GM23338 (cell line): ENCODE data around the gene MYO18B. TPM values are rescaled to one million over a fixed set of nuclear protein-coding genes. Genes with fewer than 3 reads are reported as not detected.

Source experiments
- ATAC-seq: fragments of 200-7000 bp; cut with Tn5 transposase; 3 replicates; pipeline ENCODE4 v1.9.1; 2020
- DNase-seq: peaks from one replicate; pipeline ENCODE4 v3.0.0-alpha.2; 2015; ENCODE audit warnings: low spot score
- H2AFZ ChIP-seq: fragments of 200-600 bp; sonication (generic); 2 replicates; pipeline ENCODE4 v1.8.0; 2016; ENCODE audit warnings: antibody characterized with exemption, mild to moderate bottlenecking, moderate library complexity
- H3F3A ChIP-seq: fragments of 200-600 bp; sonication (generic); replicated peaks from 2 replicates; pipeline ENCODE4 v1.8.0; 2017; ENCODE audit warnings: antibody characterized with exemption, mixed run types, low read depth
- H3K27ac ChIP-seq: fragments of 200-600 bp; sonication (generic); 2 replicates; pipeline ENCODE4 v1.6.1; 2016; ENCODE audit warnings: low read depth
- H3K27me3 ChIP-seq: fragments of 200-600 bp; sonication (generic); 2 replicates; pipeline ENCODE4 v1.8.0; 2016; ENCODE audit warnings: mild to moderate bottlenecking, mixed run types, moderate library complexity; ENCODE audit not compliant: insufficient read depth
- H3K36me3 ChIP-seq: fragments of 200-600 bp; sonication (generic); 2 replicates; pipeline ENCODE4 v1.8.0; 2016; ENCODE audit warnings: mild to moderate bottlenecking; ENCODE audit not compliant: insufficient read depth
- H3K4me1 ChIP-seq: fragments of 200-600 bp; sonication (generic); 2 replicates; pipeline ENCODE4 v1.8.0; 2016; ENCODE audit warnings: mild to moderate bottlenecking, moderate library complexity; ENCODE audit not compliant: insufficient read depth
- H3K4me2 ChIP-seq: fragments of 200-600 bp; sonication (generic); 2 replicates; pipeline ENCODE4 v1.7.1; 2017; ENCODE audit warnings: mixed run types
- H3K4me3 ChIP-seq: fragments of 200-600 bp; sonication (generic); 2 replicates; pipeline ENCODE4 v1.6.1; 2016; ENCODE audit warnings: mixed run types
- H3K79me2 ChIP-seq: fragments of 200-600 bp; sonication (generic); replicated peaks from 2 replicates; pipeline ENCODE4 v1.8.0; 2017; ENCODE audit warnings: mild to moderate bottlenecking; ENCODE audit not compliant: insufficient read depth
- H3K9me2 ChIP-seq: fragments of 200-600 bp; sonication (generic); 2 replicates; pipeline ENCODE4 v1.8.0; 2017; ENCODE audit not compliant: insufficient read depth
- H4K20me1 ChIP-seq: fragments of 200-600 bp; sonication (generic); replicated peaks from 2 replicates; pipeline ENCODE4 v1.8.0; 2017; ENCODE audit warnings: mild to moderate bottlenecking; ENCODE audit not compliant: insufficient read depth
- H3K27ac Mint-ChIP-seq: 2 replicates; pipeline ENCODE4 v1.8.0; 2020; ENCODE audit warnings: inconsistent platforms, mild to moderate bottlenecking, moderate library complexity, mixed read lengths
- H3K27me3 Mint-ChIP-seq: 3 replicates; pipeline ENCODE4 v1.8.0; 2022; ENCODE audit warnings: low read depth, mild to moderate bottlenecking, moderate library complexity, mixed read lengths, inconsistent platforms; ENCODE audit not compliant: insufficient read depth, poor library complexity
- H3K36me3 Mint-ChIP-seq: 3 replicates; pipeline ENCODE4 v1.8.0; 2021; ENCODE audit warnings: low read depth, mild to moderate bottlenecking, inconsistent platforms, moderate library complexity, mixed read lengths
- H3K4me1 Mint-ChIP-seq: 3 replicates; pipeline ENCODE4 v1.8.0; 2020; ENCODE audit warnings: mild to moderate bottlenecking, inconsistent platforms, mixed read lengths
- H3K4me3 Mint-ChIP-seq: 3 replicates; pipeline ENCODE4 v1.8.0; 2021; ENCODE audit warnings: moderate library complexity, mild to moderate bottlenecking, inconsistent platforms, mixed read lengths
- H3K9me3 Mint-ChIP-seq: 3 replicates; pipeline ENCODE4 v1.8.0; 2020; ENCODE audit warnings: moderate library complexity, mild to moderate bottlenecking, inconsistent platforms, mixed read lengths
- CREB1 ChIP-seq: fragments of 250-450 bp; sonication (Bioruptor Pico); IDR thresholded peaks from 2 replicates; pipeline ENCODE4 v1.5.0; 2020; ENCODE audit warnings: low read depth, mild to moderate bottlenecking, moderate library complexity
- CTCF ChIP-seq, 2 experiments: fragments of 200-600 bp in 1 of 2; sonication (generic) in 1 of 2; conservative IDR thresholded peaks; 2 replicates each; pipeline versions ENCODE4 v1.5.1 to v1.6.1; 2016 to 2017; ENCODE audit warnings: antibody characterized with exemption in 2 of 2, low read depth in 2 of 2, mild to moderate bottlenecking in 2 of 2, moderate library complexity in 1 of 2
- EZH2 ChIP-seq: fragments of 200-600 bp; sonication (generic); IDR thresholded peaks from one replicate; pipeline ENCODE4 v1.8.0; 2017; ENCODE audit warnings: antibody characterized with exemption, mild to moderate bottlenecking, low read depth; ENCODE audit not compliant: unreplicated experiment
- JUNB ChIP-seq: IDR thresholded peaks from one replicate; pipeline ENCODE4 v1.6.1; 2016; ENCODE audit warnings: antibody characterized with exemption; ENCODE audit not compliant: unreplicated experiment
- POLR2AphosphoS5 ChIP-seq: IDR thresholded peaks from 2 replicates; pipeline ENCODE4 v1.6.1; 2016; ENCODE audit warnings: antibody characterized with exemption, low read depth
- ZNF114 ChIP-seq: fragments of 250-450 bp; sonication (Bioruptor Pico); IDR thresholded peaks from 2 replicates; pipeline ENCODE4 v1.5.0; 2020; ENCODE audit warnings: mild to moderate bottlenecking, moderate library complexity
- ZNF331 ChIP-seq: fragments of 250-450 bp; sonication (Bioruptor Pico); IDR thresholded peaks from 2 replicates; pipeline ENCODE4 v1.5.0; 2020; ENCODE audit warnings: low read depth, mild to moderate bottlenecking, moderate library complexity
- polyA plus RNA-seq: library from polyadenylated mRNA; unstranded; fragments of >200 nt; fragmentation: Nextera tagmentation; extraction: Ambion mirVana; gene quantifications from 2 replicates; pipeline ENCODE4 v1.2.1, GENCODE V29; 2016
- total RNA-seq: library from RNA; depleted of rRNA; stranded (reverse); fragments of >200 nt; shearing (Covaris generic); gene quantifications from 2 replicates; pipeline ENCODE4 v1.2.3, GENCODE V29; 2014
- TF ChIP-seq, protein P1 (sequence below): fragments of 250-450 bp; sonication (Bioruptor Pico); IDR thresholded peaks from 2 replicates; pipeline ENCODE4 v1.5.0; 2020; ENCODE audit warnings: mild to moderate bottlenecking, moderate library complexity

Gene MYO18B
- total and polyA plus RNA-seq, 2 experiments from 2014 or later = 0.36 to 0.45 TPM

DNA sequence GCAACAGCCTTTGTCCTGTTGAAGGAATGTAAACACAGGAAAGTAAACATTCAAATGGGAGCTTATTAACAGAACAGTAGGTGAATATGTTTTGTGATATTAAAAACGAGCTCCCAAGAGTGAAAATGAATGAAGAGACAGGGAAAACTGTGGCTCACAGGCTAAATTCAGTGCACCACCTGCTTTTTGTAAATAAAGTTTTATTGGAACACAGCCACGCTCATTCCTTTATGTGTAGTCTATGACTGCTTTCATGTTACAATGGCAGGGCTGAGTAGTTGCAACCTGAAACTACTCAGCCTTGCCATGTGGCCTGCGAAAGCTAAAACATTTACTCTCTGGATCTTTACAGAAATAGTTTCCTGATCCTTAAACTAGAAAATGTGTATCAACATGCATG is 136.9 kb downstream of the MYO18B start (continued):
- TF ChIP-seq, protein P1, sequence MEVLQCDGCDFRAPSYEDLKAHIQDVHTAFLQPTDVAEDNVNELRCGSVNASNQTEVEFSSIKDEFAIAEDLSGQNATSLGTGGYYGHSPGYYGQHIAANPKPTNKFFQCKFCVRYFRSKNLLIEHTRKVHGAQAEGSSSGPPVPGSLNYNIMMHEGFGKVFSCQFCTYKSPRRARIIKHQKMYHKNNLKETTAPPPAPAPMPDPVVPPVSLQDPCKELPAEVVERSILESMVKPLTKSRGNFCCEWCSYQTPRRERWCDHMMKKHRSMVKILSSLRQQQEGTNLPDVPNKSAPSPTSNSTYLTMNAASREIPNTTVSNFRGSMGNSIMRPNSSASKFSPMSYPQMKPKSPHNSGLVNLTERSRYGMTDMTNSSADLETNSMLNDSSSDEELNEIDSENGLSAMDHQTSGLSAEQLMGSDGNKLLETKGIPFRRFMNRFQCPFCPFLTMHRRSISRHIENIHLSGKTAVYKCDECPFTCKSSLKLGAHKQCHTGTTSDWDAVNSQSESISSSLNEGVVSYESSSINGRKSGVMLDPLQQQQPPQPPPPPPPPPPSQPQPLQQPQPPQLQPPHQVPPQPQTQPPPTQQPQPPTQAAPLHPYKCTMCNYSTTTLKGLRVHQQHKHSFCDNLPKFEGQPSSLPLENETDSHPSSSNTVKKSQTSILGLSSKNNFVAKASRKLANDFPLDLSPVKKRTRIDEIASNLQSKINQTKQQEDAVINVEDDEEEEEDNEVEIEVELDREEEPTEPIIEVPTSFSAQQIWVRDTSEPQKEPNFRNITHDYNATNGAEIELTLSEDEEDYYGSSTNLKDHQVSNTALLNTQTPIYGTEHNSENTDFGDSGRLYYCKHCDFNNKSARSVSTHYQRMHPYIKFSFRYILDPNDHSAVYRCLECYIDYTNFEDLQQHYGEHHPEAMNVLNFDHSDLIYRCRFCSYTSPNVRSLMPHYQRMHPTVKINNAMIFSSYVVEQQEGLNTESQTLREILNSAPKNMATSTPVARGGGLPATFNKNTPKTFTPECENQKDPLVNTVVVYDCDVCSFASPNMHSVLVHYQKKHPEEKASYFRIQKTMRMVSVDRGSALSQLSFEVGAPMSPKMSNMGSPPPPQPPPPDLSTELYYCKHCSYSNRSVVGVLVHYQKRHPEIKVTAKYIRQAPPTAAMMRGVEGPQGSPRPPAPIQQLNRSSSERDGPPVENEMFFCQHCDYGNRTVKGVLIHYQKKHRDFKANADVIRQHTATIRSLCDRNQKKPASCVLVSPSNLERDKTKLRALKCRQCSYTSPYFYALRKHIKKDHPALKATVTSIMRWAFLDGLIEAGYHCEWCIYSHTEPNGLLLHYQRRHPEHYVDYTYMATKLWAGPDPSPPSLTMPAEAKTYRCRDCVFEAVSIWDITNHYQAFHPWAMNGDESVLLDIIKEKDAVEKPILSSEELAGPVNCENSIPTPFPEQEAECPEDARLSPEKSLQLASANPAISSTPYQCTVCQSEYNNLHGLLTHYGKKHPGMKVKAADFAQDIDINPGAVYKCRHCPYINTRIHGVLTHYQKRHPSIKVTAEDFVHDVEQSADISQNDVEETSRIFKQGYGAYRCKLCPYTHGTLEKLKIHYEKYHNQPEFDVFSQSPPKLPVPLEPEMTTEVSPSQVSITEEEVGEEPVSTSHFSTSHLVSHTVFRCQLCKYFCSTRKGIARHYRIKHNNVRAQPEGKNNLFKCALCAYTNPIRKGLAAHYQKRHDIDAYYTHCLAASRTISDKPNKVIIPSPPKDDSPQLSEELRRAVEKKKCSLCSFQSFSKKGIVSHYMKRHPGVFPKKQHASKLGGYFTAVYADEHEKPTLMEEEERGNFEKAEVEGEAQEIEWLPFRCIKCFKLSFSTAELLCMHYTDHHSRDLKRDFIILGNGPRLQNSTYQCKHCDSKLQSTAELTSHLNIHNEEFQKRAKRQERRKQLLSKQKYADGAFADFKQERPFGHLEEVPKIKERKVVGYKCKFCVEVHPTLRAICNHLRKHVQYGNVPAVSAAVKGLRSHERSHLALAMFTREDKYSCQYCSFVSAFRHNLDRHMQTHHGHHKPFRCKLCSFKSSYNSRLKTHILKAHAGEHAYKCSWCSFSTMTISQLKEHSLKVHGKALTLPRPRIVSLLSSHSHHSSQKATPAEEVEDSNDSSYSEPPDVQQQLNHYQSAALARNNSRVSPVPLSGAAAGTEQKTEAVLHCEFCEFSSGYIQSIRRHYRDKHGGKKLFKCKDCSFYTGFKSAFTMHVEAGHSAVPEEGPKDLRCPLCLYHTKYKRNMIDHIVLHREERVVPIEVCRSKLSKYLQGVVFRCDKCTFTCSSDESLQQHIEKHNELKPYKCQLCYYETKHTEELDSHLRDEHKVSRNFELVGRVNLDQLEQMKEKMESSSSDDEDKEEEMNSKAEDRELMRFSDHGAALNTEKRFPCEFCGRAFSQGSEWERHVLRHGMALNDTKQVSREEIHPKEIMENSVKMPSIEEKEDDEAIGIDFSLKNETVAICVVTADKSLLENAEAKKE (CRISPR knock-in tag) = no peak

- DNase-seq = peak; percentile 25
- H3K36me3 Mint-ChIP-seq = no peaks in the 10 kb centered on the region
These were observed 138.5 kb downstream of the MYO18B start for GRCh38 chr22:25880524-25880923.

More at GRCh38 chr22:25880524-25880923, 138.5 kb downstream of the MYO18B start:
- no peaks in the 10 kb centered on the region for H3K9me3 Mint-ChIP-seq
- Histone ChIP-seq H3K4me3 (no peak overlapping the region), H3F3A (no peaks in the 10 kb centered on the region), H3K27ac (no peak overlapping the region), H3K9me2 (no peaks in the 10 kb centered on the region), H3K4me1 (no peaks in the 10 kb centered on the region), H4K20me1 (no peaks in the 10 kb centered on the region), H2AFZ (no peak overlapping the region), H3K27me3 (no peaks in the 10 kb centered on the region), H3K36me3 (no peaks in the 10 kb centered on the region), H3K4me2 (no peak overlapping the region), H3K79me2 (no peaks in the 10 kb centered on the region)
- no peak overlapping the region for H3K4me3 Mint-ChIP-seq
- H3K27ac Mint-ChIP-seq = no peak overlapping the region
- H3K4me1 Mint-ChIP-seq = peaks cover 10% of the 10 kb centered on the region
- peaks cover 3% of the 10 kb centered on the region for H3K27me3 Mint-ChIP-seq
- no peak for ATAC-seq
- TF ChIP-seq, protein P1 (CRISPR knock-in tag) = no peak
- TF ChIP-seq CTCF (conservative IDR thresholded peaks at IDR 0.05; ENCODE audit: low read depth in 2 of 2) (peak; percentile 34 to 66; a peak in 3 of 4 replicates), POLR2AphosphoS5 (no peak), CREB1 (CRISPR knock-in tag) (no peak), ZNF331 (CRISPR knock-in tag) (no peak), EZH2 (no peak), ZNF114 (no peak), JUNB (no peak)
